Cardiac muscle cell (in vitro differentiated cells and primary cell): ENCODE data around the gene IQGAP3. TPM values are rescaled to one million over a fixed set of nuclear protein-coding genes. Genes with fewer than 3 reads are reported as not detected.
A peak's percentile ranks its signal among the peaks of the same experiment; 100 is the strongest.

Experiments used
- DNase-seq, 2 donors: peaks; one replicate each; pipeline versions ENCODE4 v3.0.0 to v3.0.0-alpha.2; 2010 to 2017; ENCODE audit warnings: low read depth in 1 of 2, low spot score in 1 of 2
- H3K27ac ChIP-seq: fragments of 200-600 bp; sonication (generic); 2 replicates; pipeline ENCODE4 v1.5.1; 2016
- H3K27me3 ChIP-seq: fragments of 200-600 bp; sonication (generic); 2 replicates; pipeline ENCODE4 v1.6.0; 2016; ENCODE audit warnings: control low read depth
- H3K36me3 ChIP-seq: fragments of 200-600 bp; sonication (generic); 2 replicates; pipeline ENCODE4 v1.5.1; 2016; ENCODE audit warnings: control low read depth
- H3K4me1 ChIP-seq: fragments of 200-600 bp; sonication (generic); 2 replicates; pipeline ENCODE4 v1.8.1; 2017; ENCODE audit warnings: low read depth, mild to moderate bottlenecking, mixed run types
- H3K4me3 ChIP-seq: fragments of 200-600 bp; sonication (generic); 2 replicates; pipeline ENCODE4 v1.5.1; 2016; ENCODE audit warnings: mild to moderate bottlenecking
- H3K9me3 ChIP-seq: fragments of 200-600 bp; sonication (generic); 2 replicates; pipeline ENCODE4 v1.5.1; 2017; ENCODE audit warnings: low read depth, mild to moderate bottlenecking, control low read depth
- polyA plus RNA-seq: library from polyadenylated mRNA; unstranded; fragments of >200 nt; fragmentation: Nextera tagmentation; extraction: Ambion mirVana; gene quantifications from 2 replicates; pipeline ENCODE4 v1.2.1, GENCODE V29; 2016
- total RNA-seq: library from RNA; depleted of rRNA; stranded (reverse); fragments of >200 nt; gene quantifications from 2 replicates; pipeline ENCODE4 v1.2.3, GENCODE V29; 2016
- TF ChIP-seq, protein P1 (sequence below): IDR thresholded peaks from 2 replicates; pipeline ENCODE4 v1.5.1; 2012; ENCODE audit warnings: low read depth, mild to moderate bottlenecking, low read length

IQGAP3 gene
- total and polyA plus RNA-seq, 2 experiments from 2014 or later: 0.95 to 31.8 TPM

DNA sequence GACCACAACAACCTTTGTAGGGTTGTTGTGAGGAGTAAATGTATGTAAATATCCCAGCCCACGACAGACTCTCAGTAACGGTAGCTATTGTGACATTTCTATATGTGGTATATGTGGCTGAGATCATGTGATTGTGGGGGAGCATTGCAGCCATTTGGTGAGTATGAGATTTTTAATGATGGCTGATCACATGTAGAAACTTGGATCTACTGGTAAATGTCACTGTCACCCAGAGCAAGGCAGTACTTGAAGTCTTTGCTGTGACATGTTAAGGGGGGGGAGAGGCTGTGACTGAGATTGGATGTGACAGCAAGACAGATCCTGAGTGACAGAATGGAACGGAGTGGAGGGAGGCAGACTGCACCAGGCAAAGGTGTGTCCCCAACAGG, 47.9 kb downstream of the IQGAP3 start:
- peak in 1 of 2 donors; percentile 55 for DNase-seq
- H3K4me1 ChIP-seq: peaks cover 23% of the 10 kb centered on the region
- peak overlapping the region; percentile 80 for H3K27ac ChIP-seq
- TF ChIP-seq, protein P1, sequence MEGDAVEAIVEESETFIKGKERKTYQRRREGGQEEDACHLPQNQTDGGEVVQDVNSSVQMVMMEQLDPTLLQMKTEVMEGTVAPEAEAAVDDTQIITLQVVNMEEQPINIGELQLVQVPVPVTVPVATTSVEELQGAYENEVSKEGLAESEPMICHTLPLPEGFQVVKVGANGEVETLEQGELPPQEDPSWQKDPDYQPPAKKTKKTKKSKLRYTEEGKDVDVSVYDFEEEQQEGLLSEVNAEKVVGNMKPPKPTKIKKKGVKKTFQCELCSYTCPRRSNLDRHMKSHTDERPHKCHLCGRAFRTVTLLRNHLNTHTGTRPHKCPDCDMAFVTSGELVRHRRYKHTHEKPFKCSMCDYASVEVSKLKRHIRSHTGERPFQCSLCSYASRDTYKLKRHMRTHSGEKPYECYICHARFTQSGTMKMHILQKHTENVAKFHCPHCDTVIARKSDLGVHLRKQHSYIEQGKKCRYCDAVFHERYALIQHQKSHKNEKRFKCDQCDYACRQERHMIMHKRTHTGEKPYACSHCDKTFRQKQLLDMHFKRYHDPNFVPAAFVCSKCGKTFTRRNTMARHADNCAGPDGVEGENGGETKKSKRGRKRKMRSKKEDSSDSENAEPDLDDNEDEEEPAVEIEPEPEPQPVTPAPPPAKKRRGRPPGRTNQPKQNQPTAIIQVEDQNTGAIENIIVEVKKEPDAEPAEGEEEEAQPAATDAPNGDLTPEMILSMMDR: no peak
- H3K4me3 ChIP-seq: no peak overlapping the region
- no peaks in the 10 kb centered on the region for H3K36me3 ChIP-seq
- no peaks in the 10 kb centered on the region for H3K27me3 ChIP-seq
- no peaks in the 10 kb centered on the region for H3K9me3 ChIP-seq

DNA sequence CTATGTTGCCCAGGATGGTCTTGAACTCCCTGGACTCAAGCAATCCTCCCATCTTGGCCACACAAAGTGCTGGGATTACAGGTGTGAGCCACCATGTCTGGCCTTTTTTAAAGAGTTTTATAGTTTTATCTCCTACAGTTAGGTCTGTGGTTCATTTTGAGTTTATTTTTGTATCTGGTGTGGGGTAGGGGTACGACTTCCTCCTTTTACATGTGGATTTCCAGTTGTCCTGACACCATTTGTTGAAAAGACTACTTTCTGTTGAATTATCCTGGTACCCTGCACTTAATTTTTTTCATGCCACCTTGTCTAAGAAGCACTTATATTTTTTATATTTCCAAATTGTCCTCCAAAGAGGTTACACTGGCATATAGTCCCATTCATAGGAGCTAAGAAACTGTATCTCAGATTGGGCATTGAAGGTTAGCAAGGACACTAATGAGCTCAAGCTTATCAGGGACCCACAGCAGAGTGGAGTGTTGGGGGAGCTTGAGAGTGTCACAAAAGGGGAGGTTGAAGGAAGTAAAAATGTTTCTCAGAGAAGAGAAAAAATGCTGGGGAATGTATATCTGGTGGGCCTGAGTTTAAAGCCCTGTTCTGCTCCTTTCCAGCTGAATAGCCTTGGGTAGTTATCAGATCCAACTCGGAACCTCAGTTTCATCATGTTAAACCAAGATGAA, 48.4 kb downstream of the IQGAP3 start:
- DNase-seq: peak in 1 of 2 donors; percentile 38
- TF ChIP-seq, protein P1: no peak
- peaks cover 23% of the 10 kb centered on the region for H3K4me1 ChIP-seq

DNA sequence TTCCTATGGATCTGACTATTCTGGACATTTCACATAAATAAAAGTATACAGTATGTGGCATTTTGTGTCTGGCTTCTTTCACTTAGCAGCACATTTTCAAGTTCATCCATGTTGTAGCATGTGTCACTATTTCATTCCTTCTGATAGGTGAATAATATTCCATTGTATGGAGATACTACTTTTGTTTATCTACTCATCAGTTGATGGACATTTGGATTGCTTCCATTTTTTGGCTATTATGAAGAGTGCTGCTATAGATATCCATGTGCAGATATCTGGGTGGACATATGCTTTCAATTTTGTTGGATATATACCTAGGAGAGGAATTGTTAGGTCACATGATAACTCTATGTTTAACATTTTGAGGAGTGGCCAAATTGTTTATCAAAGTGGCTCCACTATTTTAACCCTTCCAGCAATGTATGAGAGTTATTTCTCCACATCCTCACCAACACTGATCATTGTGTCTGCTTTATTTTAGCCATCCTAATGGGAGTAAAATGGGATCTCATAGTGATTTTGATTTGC, 49.9 kb downstream of the IQGAP3 start:
- Histone ChIP-seq H3K36me3 (no peaks in the 10 kb centered on the region), H3K4me1 (peaks cover 23% of the 10 kb centered on the region), H3K4me3 (no peak overlapping the region), H3K27me3 (no peaks in the 10 kb centered on the region), H3K27ac (no peak overlapping the region), H3K9me3 (no peaks in the 10 kb centered on the region)
- no peak for DNase-seq
- TF ChIP-seq, protein P1: no peak

More for the DNA sequence above, 48.4 kb downstream of the IQGAP3 start:
- peak overlapping the region; percentile 80 for H3K27ac ChIP-seq
- no peaks in the 10 kb centered on the region for H3K36me3 ChIP-seq
- no peaks in the 10 kb centered on the region for H3K9me3 ChIP-seq
- no peaks in the 10 kb centered on the region for H3K27me3 ChIP-seq
- no peak overlapping the region for H3K4me3 ChIP-seq

DNA sequence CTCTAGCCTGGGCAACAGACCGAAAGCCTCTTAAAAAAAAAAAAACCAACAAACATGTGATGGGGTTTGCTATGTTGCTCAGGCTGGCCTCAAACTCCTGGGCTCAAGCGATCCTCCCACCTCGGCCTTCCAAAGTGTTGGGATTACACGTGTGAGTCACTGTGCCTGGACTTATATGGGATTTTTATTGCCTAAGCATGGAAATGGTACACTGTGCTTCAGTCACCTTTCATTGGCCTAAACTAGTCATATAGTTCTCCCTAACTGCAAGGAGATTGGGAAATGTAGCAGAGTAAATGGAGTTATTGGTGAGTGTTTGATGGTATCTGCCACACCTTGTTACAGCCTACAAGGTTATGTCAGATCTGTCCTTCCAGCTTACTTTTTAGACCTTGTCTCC, 54.6 kb downstream of the IQGAP3 start:
- Histone ChIP-seq H3K27ac (no peak overlapping the region), H3K36me3 (no peaks in the 10 kb centered on the region), H3K4me3 (no peak overlapping the region), H3K27me3 (no peaks in the 10 kb centered on the region), H3K9me3 (no peaks in the 10 kb centered on the region), H3K4me1 (no peaks in the 10 kb centered on the region)
- TF ChIP-seq, protein P1: no peak
- peak in 1 of 2 donors; percentile 16 for DNase-seq

DNA sequence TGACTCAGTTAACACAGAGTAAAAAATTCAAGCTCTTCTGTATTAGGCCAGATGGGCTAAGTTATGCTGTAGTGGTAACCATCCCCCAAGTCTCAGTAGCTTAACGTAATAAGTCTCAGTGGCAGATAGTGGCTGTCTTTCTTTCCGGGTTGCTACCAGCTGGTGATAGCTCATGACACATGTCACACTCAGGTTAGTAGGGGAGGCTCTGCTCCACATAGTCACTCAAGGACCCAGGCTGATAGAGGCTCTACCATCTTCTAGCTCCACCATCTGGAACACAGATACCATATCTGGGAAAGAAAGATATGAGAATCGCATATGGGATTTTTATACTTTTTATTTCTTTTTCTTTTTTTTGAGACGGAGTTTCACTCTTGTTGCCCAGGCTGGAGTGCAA, 55.5 kb downstream of the IQGAP3 start:
- TF ChIP-seq, protein P1: no peak
- Histone ChIP-seq H3K27ac (no peak overlapping the region), H3K9me3 (no peaks in the 10 kb centered on the region), H3K4me1 (no peaks in the 10 kb centered on the region), H3K27me3 (no peaks in the 10 kb centered on the region), H3K36me3 (no peaks in the 10 kb centered on the region), H3K4me3 (no peak overlapping the region)
- no peak for DNase-seq
